ENCODE measurements around the gene SLC41A2. TPM values are rescaled to one million over a fixed set of nuclear protein-coding genes. Genes with fewer than 3 reads are reported as not detected.
A peak's percentile ranks its signal among the peaks of the same experiment; 100 is the strongest.
"Not testable (repeated sequence)": the region's sequence is repeated elsewhere in the genome, so short reads cannot be mapped to it uniquely, and the experiment has no call there.

Gene SLC41A2
- total and polyA plus RNA-seq, 2 experiments from 2014 or later = 2.1 to 5.9 TPM

DNA sequence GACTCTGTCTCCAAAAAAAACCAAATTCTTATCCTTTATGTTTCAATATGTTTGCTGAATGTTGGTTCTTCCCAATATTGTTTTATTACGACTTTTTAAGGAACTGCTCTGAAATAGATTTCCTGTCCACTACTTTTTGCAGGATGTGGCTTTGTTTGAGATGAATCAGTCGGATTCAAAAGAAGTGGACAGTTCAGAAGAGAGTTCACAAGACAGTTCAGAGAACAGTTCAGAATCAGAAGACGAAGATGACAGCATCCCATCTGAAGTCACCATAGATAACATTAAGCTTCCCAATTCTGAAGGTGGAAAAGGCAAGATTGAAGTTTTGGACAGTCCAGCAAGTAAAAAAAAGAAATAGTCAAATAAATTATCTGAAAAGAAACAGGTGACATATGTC, 36.2 kb upstream of the SLC41A2 start:
- H3K36me3 ChIP-seq = peaks cover 24% of the 10 kb centered on the region
- no peaks in the 10 kb centered on the region for H3K9me3 ChIP-seq (ENCODE audit: low read depth)
- DNase-seq (ENCODE audit: low read depth in 1 of 2, low spot score in 1 of 2) = no peak
- TF ChIP-seq, protein P1, sequence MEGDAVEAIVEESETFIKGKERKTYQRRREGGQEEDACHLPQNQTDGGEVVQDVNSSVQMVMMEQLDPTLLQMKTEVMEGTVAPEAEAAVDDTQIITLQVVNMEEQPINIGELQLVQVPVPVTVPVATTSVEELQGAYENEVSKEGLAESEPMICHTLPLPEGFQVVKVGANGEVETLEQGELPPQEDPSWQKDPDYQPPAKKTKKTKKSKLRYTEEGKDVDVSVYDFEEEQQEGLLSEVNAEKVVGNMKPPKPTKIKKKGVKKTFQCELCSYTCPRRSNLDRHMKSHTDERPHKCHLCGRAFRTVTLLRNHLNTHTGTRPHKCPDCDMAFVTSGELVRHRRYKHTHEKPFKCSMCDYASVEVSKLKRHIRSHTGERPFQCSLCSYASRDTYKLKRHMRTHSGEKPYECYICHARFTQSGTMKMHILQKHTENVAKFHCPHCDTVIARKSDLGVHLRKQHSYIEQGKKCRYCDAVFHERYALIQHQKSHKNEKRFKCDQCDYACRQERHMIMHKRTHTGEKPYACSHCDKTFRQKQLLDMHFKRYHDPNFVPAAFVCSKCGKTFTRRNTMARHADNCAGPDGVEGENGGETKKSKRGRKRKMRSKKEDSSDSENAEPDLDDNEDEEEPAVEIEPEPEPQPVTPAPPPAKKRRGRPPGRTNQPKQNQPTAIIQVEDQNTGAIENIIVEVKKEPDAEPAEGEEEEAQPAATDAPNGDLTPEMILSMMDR (IDR thresholded peaks at IDR 0.05; ENCODE audit: low read depth, low read length) = no peak
- H3K27ac ChIP-seq = peak overlapping the region; percentile 76
- no peaks in the 10 kb centered on the region for H3K27me3 ChIP-seq
- H3K4me1 ChIP-seq (ENCODE audit: low read depth) = peaks cover 13% of the 10 kb centered on the region
- H3K4me3 ChIP-seq = no peak overlapping the region

DNA sequence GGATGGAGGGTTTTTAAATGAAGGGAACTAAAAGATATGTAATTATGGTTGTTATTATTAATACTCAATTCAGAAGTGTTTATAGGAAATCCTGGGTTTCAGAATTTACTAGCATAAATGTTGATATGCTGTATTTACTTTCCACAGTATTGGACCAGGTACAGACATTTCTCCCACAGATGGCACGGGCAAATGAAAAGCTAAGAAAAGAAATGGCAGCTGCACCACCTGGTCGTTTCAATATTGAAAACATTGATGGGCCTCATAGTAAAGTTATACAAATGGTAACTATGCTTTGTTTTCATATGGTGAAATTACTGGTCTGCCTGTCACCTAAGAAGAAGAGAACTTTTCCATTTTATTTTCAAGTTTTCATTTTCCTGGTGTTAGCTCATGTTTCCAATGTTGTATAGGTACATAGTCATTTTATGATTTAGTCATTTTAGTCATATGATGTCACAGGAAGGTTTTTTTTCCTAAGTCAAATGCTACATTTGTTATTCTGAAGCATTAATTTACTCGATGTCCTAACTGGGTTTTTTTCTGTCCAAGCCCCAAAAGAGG, 33.6 kb upstream of the SLC41A2 start:
- H3K36me3 ChIP-seq = peaks cover 20% of the 10 kb centered on the region
- H3K4me3 ChIP-seq = no peak overlapping the region
- H3K27ac ChIP-seq = no peak overlapping the region
- H3K4me1 ChIP-seq (ENCODE audit: low read depth) = peaks cover 21% of the 10 kb centered on the region
- TF ChIP-seq, protein P1 (IDR thresholded peaks at IDR 0.05; ENCODE audit: low read depth, low read length) = no peak
- H3K9me3 ChIP-seq (ENCODE audit: low read depth) = no peaks in the 10 kb centered on the region
- H3K27me3 ChIP-seq = no peaks in the 10 kb centered on the region
- DNase-seq (ENCODE audit: low read depth in 1 of 2, low spot score in 1 of 2) = no peak

DNA sequence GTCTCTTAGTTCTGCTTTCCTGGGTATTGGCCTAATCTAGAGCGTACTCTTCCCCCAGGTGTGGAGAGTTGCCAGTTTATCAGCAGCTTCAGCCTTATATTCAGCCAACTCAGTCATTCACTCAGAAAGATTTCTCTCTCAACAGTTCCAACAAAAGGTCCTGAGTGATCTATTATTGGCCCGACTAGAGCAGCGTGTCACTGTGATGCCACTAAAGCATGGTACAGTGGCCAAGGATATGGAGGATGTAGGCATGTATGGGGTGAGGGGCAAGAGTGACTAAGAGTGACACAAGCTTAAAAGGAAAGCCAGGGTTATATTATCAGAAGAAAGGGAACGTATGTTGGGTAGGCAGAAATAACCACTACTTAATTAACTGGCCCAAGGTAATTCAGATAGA, 32.9 kb upstream of the SLC41A2 start:
- DNase-seq (ENCODE audit: low read depth in 1 of 2, low spot score in 1 of 2) = no peak
- no peak overlapping the region for H3K27ac ChIP-seq
- H3K4me3 ChIP-seq = no peak overlapping the region
- peaks cover 21% of the 10 kb centered on the region for H3K4me1 ChIP-seq (ENCODE audit: low read depth)
- peaks cover 20% of the 10 kb centered on the region for H3K36me3 ChIP-seq
- no peaks in the 10 kb centered on the region for H3K27me3 ChIP-seq
- H3K9me3 ChIP-seq (ENCODE audit: low read depth) = no peaks in the 10 kb centered on the region
- TF ChIP-seq, protein P1 (IDR thresholded peaks at IDR 0.05; ENCODE audit: low read depth, low read length) = no peak

DNA sequence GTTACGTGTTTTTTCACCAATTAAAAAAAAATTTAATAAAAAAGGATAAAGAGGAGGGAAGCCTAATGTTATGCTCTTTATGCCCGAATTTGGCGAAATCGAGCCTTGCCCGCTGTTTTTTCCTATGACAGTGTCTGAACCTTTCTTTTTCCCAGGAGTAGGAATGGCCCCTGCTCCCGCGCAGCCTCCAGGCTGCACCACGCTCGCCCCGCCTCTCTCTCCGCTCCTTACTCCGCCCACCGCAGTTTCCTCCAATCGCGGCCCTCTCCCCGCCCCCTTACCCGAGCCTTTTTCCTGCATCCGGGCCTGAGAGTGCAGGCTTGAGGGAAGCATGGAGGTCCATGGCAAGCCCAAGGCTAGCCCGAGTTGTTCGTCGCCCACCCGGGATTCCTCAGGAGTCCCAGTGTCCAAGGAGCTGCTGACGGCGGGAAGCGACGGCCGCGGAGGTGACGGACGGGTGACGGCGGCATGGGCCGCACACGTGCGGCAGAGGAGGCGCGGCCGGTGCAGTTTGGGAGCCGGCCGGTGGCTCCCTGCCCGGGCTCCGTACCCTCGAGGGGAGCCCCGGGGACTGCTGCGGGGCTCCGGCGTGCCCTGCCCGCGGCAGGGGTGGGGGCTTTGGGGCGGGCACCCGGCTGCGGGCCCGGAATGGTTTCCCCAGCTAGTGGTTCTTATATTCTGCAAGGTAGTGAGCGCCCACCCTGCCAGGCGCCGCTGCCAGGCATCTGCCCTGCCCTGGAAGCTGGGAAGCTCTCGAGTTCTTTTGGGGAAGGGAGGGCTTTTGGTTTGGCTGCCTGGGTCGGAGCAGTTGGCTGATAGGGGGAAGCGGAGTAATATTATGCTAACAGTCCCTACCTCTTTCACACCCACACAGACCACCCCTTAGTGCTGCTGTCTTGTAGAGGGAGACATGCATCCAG, 28.2 kb upstream of the SLC41A2 start, which contains the start of gene NOPCHAP1:
TSS of gene NOPCHAP1 (plus strand) at position 295 of the 920 bp plus-strand sequence. CDS start at position 332, 37 bp downstream.
- no peaks in the 10 kb centered on the region for H3K27me3 ChIP-seq
- TF ChIP-seq, protein P1 (IDR thresholded peaks at IDR 0.05; ENCODE audit: low read depth, low read length) = no peak
- DNase-seq (ENCODE audit: low read depth in 1 of 2, low spot score in 1 of 2) = peak; percentile 89 to 95
- H3K27ac ChIP-seq = peak within 1 kb of the TSS; percentile 71
- H3K9me3 ChIP-seq (ENCODE audit: low read depth) = no peaks in the 10 kb centered on the region
- peak within 1 kb of the TSS; percentile 67 for H3K4me3 ChIP-seq
- peaks cover 16% of the 10 kb centered on the region for H3K4me1 ChIP-seq (ENCODE audit: low read depth)
- H3K36me3 ChIP-seq = no peaks in the 10 kb centered on the region

DNA sequence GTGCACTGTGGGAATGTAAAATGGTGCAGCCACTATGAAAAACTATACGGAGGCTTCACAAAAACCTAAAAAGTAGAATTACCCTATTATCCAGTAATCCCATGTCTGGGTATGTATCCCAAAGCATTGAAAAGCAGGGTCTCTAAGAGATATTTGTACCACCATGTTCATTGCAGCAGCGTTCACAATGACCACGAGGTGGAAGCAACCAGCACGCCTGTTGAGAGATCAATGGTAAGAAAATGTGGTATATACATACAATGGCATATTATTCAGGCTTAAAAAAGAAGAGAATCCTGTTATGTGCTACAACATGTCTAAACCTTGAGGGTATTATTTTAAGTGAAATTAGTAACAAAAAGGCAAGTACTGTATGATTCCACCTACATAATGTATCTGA, 27.1 kb upstream of the SLC41A2 start:
- no peak overlapping the region for H3K4me3 ChIP-seq
- DNase-seq (ENCODE audit: low read depth in 1 of 2, low spot score in 1 of 2) = no peak
- H3K27ac ChIP-seq = no peak overlapping the region
- peaks cover 8% of the 10 kb centered on the region for H3K4me1 ChIP-seq (ENCODE audit: low read depth)
- no peaks in the 10 kb centered on the region for H3K9me3 ChIP-seq (ENCODE audit: low read depth)
- no peaks in the 10 kb centered on the region for H3K27me3 ChIP-seq
- H3K36me3 ChIP-seq = no peaks in the 10 kb centered on the region
- TF ChIP-seq, protein P1 (IDR thresholded peaks at IDR 0.05; ENCODE audit: low read depth, low read length) = no peak

DNA sequence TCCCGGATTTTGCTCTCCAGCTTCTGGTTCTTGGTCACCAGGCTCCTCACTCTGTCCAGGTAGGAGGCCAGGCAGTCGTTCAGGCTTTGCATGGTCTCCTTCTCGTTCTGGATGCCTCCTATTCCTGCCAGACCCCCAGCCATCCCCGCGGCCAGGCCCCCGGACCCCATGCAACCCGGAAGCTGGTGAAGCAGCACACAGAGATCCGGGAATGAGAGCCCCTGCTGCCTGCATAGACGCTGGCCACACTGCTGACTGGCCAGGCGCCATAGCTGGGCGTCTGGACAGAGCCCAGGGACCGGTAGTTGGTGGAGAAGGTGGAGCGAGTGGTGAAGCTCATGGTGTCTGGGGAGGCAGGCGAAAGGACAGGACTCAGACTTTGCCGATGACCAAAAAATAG, 19.6 kb upstream of the SLC41A2 start:
- H3K27me3 ChIP-seq; H3K4me1 ChIP-seq (ENCODE audit: low read depth); DNase-seq (ENCODE audit: low read depth in 1 of 2, low spot score in 1 of 2); H3K4me3 ChIP-seq; H3K9me3 ChIP-seq (ENCODE audit: low read depth); H3K36me3 ChIP-seq; H3K27ac ChIP-seq: not testable (repeated sequence)
